HG03175 (cell line): ENCODE results near the gene GAB2.
A peak's percentile ranks its signal among the peaks of the same experiment; 100 is the strongest.

Source experiments
- ATAC-seq: cut with Tn5 transposase; IDR thresholded peaks from one replicate; pipeline ENCODE4 v1.9.1; 2021; ENCODE audit warnings: mild to moderate bottlenecking, moderate library complexity; ENCODE audit not compliant: unreplicated experiment

The GAB2 gene

GRCh38 chr11:78402847-78403246 lies 14.8 kb downstream of the GAB2 start:
- no peak for ATAC-seq

- ATAC-seq = no peak
Observed at GRCh38 chr11:78400702-78401101, 16.9 kb downstream of the GAB2 start.

GRCh38 chr11:78400116-78400515 lies 17.5 kb downstream of the GAB2 start:
- no peak for ATAC-seq

GRCh38 chr11:78399136-78399535 lies 18.5 kb downstream of the GAB2 start:
- no peak for ATAC-seq

GRCh38 chr11:78398715-78399114 lies 18.9 kb downstream of the GAB2 start:
- ATAC-seq = no peak

- ATAC-seq = peak; percentile 94
Observed at GRCh38 chr11:78397398-78397797, 20.2 kb downstream of the GAB2 start.

GRCh38 chr11:78395597-78395996 lies 22.0 kb downstream of the GAB2 start:
- ATAC-seq = no peak

GRCh38 chr11:78392854-78393253 lies 24.8 kb downstream of the GAB2 start:
- ATAC-seq = no peak

- ATAC-seq = no peak
Observed at GRCh38 chr11:78391424-78391823, 26.2 kb downstream of the GAB2 start.

- no peak for ATAC-seq
Observed at GRCh38 chr11:78390809-78391208, 26.8 kb downstream of the GAB2 start.

GRCh38 chr11:78386215-78386941 lies 31.2 kb downstream of the GAB2 start:
- ATAC-seq = no peak

GRCh38 chr11:78385205-78385604 lies 32.4 kb downstream of the GAB2 start:
- no peak for ATAC-seq

GRCh38 chr11:78384231-78384630 lies 33.4 kb downstream of the GAB2 start:
- no peak for ATAC-seq

- ATAC-seq = no peak
Observed at GRCh38 chr11:78381865-78382264, 35.8 kb downstream of the GAB2 start.

GRCh38 chr11:78380615-78381051 lies 37.0 kb downstream of the GAB2 start:
- no peak for ATAC-seq

GRCh38 chr11:78379039-78379670 lies 38.5 kb downstream of the GAB2 start:
- no peak for ATAC-seq

GRCh38 chr11:78377625-78378418 lies 39.8 kb downstream of the GAB2 start:
- ATAC-seq = no peak

GRCh38 chr11:78376858-78377257 lies 40.8 kb downstream of the GAB2 start:
- no peak for ATAC-seq

- no peak for ATAC-seq
Observed at GRCh38 chr11:78374917-78375316, 42.7 kb downstream of the GAB2 start.

GRCh38 chr11:78373689-78374088 lies 43.9 kb downstream of the GAB2 start:
- no peak for ATAC-seq

GRCh38 chr11:78372114-78372768 lies 45.4 kb downstream of the GAB2 start:
- ATAC-seq = no peak
